GM19099 (cell line): ENCODE measurements around the gene SKP1.

ENCODE experiments used
- POLR2A ChIP-seq: IDR thresholded peaks from 3 replicates; pipeline ENCODE4 v1.6.1; 2011; ENCODE audit warnings: low read depth; ENCODE audit not compliant: insufficient read length; ENCODE audit errors: extremely low read depth

SKP1 gene

DNA sequence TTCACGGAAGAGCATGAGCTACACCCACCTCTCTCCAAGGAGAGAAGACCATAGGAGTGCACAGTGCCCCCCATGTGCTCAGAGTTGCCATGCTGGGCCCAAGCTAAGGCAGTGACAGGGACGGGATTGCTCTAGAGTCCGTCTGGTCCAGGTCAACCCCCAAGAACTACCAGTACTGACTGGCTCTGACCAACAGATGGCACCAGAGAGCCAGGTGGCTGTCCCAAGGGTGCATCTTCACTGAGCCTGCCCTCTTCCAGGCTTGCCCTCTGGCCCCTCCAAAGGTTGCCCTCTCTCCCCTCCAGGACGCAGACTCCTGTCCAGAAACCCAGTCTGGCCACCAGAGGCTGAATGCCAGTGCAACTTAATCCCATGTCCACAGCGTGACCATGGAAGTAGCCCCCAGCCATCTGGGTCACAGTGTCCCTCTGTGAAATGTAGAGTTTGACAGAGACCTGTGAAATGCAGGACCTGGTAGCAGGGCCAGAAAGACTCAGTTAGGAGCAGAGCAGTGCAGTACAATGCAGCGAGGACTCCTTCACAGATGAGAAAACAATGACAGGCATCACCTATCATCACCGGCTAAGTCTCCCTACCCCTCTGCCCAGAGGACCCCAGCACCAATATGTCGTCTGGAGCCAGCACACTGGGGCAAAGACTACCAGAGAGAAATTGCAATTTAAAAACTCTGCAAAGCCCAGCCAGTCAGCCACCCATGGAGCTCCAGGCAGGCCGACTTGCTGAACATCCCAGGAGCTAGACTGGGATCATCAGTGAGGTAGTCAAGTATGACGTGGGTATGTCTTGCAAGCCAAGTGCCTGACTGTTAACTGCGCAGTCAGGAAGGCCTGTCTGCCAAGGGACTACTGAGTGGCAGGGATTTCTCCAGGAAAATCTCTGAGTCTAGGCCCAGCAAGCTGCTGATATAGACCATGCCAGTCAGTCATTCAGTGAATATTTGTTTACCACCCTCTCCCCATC, 7.7 kb upstream of the SKP1 start:
- TF ChIP-seq POLR2A, result no peak

GRCh38 chr5:134183481-134183880, 6.7 kb upstream of the SKP1 start:
- TF ChIP-seq POLR2A, result no peak

DNA sequence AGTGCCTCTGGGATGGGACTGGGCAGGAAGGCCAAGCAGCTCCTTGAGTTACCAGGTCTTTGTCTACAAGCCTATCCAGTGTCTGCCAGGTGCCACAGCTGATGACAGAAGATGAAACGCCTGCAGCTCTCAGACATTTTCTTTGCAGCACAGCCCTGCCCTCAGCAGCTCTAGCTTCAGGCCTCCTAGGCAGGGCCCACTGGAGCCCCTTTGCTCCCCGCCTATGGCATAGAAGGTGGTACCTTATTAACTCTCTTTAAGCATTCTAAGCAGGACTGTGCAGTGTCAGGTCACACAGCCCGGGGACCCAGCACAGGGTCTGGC, 1.3 kb upstream of the SKP1 start:
- no peak for TF ChIP-seq POLR2A

DNA sequence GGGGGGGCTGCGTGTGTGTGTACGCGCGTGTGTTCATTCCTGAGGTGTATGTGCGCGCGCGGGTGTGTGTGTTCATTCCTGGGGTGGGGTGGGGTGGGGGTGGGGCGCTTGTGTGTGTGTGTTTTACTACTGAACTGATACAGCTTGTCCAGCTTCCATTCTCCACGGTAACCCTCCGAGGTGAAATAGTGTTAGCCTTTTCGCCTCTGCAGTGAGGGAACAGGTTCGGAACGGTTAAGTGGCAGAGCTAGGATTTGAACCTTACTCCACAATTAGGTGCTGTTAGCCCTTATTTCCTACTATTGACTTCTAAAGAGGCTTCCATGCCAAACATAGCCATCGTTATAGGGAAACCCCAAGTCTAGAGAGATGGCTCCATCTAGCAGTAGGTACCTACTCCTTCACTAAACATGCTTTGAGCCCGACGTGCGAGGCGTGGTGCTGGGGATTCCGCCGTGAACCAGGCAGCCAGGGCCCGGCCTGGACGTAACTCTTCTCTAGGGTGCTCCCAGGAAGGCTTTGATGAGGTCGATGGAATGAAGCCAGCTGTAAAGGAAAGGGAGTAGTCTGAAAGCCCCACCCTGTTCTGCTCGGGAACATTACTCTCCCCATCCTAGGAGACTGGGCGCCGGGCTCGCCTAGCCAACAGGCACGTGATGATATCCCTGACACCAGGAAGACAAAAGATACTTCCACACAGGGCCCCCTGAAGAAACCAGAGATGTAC, 782 bp upstream of the SKP1 start:
- no peak for TF ChIP-seq POLR2A

DNA sequence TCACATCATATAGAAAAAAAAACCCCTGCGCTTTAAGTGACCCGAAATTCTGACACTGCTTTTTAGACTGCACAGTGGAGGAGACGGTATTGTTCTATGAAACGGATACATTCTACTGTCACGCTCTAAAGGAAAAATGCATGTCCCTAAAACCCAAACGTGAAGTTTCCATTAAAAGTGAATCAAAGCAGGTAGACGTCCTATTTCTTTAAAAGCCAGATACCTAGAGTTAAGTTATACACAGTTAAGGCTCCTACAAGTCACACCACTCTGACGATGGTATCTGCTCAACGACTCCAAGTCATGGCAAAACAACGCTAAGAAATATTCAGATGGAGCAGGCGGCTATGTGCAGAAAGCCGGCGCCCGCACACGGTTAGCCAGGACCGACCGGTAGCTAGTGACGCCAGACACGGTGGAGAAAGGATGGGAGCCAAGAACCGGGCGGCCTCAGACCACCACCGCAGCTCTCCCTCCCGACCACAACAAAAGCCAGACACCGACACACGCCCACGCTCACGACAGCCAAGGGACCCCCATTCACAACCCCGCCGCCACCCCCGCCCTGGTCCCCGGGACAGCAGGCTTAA, 734 bp downstream of the SKP1 start:
- TF ChIP-seq POLR2A, result no peak

GRCh38 chr5:134174841-134175839, 1.6 kb downstream of the SKP1 start:
- TF ChIP-seq POLR2A, result no peak

DNA sequence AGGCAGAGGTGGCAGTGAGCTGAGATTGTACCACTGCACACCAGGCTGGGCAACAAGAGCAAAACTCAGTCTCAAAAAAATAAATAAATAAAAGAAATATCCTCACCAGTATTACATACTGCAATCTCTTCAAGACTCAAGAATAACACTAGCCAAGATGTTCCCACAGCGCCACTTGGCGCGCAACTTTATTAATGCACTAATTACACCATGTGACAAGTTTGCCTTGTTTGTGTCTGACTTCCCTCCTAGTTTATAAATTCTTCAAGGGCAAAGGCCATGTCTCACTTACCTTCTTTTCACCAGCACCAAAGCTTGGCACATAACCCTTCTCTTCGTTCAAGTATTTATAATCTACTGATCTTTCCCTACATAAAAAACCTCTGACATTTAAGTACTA, 4.8 kb downstream of the SKP1 start:
- TF ChIP-seq POLR2A, result no peak

DNA sequence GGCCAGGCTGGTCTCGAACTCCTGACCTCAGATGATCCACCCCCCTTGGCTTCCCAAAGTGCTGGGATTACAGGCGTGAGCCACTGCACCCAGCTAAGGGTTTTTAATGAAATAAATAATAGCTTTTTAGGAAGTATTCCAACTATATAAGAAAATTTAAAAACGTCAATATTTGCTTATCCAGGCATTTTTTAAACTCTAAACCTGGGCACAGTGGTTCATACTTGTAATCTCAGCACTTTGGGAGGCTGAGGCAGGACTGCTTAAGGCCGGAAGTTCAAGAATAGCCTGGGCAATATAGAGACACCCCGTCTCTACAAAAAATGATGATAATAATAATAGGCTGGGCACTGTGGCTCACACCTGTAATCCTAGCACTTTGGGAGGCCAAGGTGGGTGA, 14.2 kb downstream of the SKP1 start:
- no peak for TF ChIP-seq POLR2A

DNA sequence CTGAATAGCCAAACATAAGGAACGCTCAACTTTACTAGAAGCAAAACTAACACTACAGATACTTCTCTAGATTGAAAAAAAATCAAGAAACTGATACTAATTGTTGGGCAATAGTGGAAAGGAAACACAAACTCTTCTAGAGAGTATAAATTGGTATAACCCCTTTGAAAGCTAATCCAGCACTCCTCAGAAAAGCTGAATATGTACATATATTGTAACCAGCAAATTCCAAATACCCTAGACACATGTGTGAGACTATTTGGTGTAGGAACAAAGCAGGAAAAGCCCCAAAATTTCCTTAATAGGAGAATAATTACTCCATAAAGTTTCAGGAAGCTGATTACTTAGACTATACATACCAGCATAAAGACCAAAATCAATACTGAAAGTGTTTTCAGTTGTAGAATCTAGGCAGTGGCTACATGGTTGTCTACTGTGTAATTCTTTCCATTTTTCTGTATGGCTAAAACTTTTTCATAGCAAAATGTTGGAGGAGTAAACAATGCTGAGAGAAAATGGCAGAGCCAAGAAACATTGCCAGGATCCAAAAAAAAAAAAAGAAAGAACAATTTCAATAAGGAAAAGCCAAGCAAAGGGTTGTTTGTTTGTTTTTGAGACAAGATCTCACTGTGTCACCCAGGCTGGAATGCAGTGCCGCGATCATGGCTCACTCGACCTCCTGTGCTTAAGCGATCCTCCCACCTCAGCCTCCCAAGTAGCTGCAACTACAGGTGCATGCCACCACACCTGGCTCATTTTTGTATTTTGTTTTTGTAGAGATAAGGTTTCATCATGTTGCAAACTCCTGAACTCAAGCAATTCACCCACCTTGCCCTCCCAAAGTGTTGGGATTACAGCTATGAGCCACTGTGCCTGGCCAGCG, 15.0 kb downstream of the SKP1 start:
- no peak for TF ChIP-seq POLR2A

DNA sequence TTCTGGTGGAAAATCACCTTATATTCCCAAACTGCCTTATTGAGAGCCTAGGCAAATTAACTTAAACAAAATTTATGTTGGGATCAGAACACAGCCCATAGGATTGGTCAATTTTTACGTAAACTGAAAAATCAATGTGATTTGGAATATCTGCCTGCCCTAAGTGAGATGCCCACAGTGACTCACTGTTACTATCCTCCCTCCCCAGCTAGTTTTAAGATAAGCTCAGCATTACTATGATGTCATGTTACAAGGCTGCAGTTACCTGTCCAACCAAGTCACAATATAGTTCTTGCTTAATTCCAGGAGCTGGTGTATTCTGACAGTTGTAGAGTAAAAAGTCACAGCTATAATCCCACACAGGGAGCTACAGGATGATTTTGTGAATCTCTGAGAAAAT, 23.1 kb downstream of the SKP1 start:
- TF ChIP-seq POLR2A, result no peak

GRCh38 chr5:134153241-134153640, 23.5 kb downstream of the SKP1 start:
- TF ChIP-seq POLR2A, result no peak

DNA sequence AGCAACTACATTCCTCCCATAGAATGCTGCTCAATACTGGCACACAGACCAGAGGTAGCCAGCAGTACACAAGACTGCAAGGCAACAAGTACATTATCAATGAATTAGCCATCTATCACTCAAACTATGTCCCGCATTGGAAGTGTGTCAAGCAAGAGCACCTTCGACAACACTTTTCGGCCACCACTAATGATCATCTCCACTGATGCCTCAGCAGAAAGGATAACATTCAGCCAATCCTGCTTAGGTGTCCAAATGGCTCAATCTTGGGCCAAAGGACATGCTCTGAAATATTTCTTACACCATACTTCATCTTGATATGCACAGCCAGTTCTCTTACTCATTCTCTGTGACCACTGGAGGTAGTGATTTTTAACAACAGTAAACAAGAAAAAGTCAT, 25.0 kb downstream of the SKP1 start:
- no peak for TF ChIP-seq POLR2A

- no peak for TF ChIP-seq POLR2A
Observed at GRCh38 chr5:134149571-134150303, 27.0 kb downstream of the SKP1 start.
